Measurements from ENCODE around the gene TRMT112. TPM values are rescaled to one million over a fixed set of nuclear protein-coding genes. Genes with fewer than 3 reads are reported as not detected.

Gene TRMT112
- total and polyA plus RNA-seq, 2 experiments from 2014 or later: 331 to 438 TPM

DNA sequence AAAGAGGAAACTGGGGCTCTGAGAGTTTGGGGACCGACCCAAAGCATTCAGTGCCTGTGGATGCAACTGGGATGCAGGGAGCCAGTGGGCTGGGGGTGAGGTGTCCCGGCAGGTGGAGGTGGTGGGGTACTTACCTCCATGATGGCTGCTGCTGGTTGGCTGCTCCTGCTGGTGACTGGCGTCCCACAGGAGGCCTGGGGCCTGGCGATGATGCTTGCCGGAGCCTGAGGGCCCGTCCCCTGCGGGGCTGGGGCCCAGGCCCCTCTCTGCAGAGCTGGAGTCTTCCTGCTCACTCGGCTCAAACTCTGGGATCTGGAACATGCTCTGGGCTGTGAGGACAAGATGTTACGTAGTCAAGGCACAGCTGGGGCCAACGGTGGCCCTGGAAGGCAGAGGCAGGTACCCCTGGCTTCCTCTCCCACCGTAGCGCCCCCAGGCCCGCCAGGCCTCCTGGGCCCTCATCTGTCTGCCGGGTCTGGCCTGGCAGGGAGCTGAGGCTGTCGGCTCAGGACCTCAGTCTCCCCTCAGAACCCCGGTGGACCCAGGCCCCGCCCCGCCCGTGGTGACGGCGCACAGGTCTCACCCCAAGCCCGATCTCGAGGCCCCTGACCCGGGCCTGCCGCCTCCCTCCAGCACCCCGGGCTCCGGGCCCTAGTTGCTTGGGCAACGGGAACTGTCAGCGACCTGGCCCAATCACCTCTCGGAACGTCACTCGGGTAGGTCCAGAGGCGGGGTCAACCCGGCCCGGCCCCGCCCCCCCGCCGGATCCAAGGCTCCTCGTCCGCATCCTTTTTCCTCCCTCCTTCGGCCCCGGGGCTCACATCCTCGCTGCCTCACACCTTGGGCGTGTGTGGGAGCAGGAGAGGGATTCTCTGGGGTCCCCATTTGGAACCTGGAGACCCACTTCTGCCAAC is 33.1 kb downstream of the TRMT112 start, which contains the start of gene BAD:
TSS of gene BAD (minus strand) at position 618 of the 914 bp plus-strand sequence. CDS start at position 321, 297 bp downstream.
- Histone ChIP-seq H3K9me3 (ENCODE audit: low read depth) (no peaks in the 10 kb centered on the region), H3K36me3 (peaks cover 5% of the 10 kb centered on the region), H3K4me1 (ENCODE audit: low read depth) (no peaks in the 10 kb centered on the region), H3K27me3 (peaks cover 3% of the 10 kb centered on the region), H3K27ac (peak within 1 kb of the TSS; percentile 81), H3K4me3 (peak within 1 kb of the TSS; percentile 87)
- peak; percentile 94 to 96 for DNase-seq (ENCODE audit: low read depth in 1 of 2, low spot score in 1 of 2)
- TF ChIP-seq, protein P1, sequence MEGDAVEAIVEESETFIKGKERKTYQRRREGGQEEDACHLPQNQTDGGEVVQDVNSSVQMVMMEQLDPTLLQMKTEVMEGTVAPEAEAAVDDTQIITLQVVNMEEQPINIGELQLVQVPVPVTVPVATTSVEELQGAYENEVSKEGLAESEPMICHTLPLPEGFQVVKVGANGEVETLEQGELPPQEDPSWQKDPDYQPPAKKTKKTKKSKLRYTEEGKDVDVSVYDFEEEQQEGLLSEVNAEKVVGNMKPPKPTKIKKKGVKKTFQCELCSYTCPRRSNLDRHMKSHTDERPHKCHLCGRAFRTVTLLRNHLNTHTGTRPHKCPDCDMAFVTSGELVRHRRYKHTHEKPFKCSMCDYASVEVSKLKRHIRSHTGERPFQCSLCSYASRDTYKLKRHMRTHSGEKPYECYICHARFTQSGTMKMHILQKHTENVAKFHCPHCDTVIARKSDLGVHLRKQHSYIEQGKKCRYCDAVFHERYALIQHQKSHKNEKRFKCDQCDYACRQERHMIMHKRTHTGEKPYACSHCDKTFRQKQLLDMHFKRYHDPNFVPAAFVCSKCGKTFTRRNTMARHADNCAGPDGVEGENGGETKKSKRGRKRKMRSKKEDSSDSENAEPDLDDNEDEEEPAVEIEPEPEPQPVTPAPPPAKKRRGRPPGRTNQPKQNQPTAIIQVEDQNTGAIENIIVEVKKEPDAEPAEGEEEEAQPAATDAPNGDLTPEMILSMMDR (IDR thresholded peaks at IDR 0.05; ENCODE audit: low read depth, low read length): no peak

DNA sequence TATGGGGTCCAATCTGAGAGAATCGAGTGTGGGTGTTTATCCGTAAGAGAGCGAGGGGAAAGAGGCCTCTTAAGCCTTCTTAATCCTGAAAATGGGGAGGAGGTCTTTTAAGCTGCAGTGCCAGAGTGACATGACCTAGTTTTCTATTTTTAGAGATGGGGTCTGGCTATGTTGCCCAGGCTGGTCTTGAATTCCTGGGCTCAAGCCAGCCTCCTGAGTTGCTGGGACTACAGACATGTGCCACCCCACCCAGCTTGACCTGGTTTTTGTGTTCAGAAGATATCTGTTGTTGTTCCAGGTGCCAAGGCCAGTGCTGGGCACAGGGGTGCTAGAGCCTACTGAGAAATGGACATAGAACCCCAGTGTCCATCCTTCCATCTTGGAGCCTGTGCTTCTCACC is 34.3 kb downstream of the TRMT112 start:
- no peaks in the 10 kb centered on the region for H3K4me1 ChIP-seq (ENCODE audit: low read depth)
- no peaks in the 10 kb centered on the region for H3K9me3 ChIP-seq (ENCODE audit: low read depth)
- no peaks in the 10 kb centered on the region for H3K27me3 ChIP-seq
- TF ChIP-seq, protein P1 (IDR thresholded peaks at IDR 0.05; ENCODE audit: low read depth, low read length): no peak
- H3K27ac ChIP-seq: no peak overlapping the region
- no peak for DNase-seq (ENCODE audit: low read depth in 1 of 2, low spot score in 1 of 2)
- H3K36me3 ChIP-seq: peaks cover 5% of the 10 kb centered on the region
- H3K4me3 ChIP-seq: no peak overlapping the region

GRCh38 chr11:64281957-64282770 is 35.2 kb downstream of the TRMT112 start:
- no peaks in the 10 kb centered on the region for H3K27me3 ChIP-seq

GRCh38 chr11:64278576-64279190 is 38.7 kb downstream of the TRMT112 start:
- peaks cover 5% of the 10 kb centered on the region for H3K36me3 ChIP-seq
- no peak overlapping the region for H3K27ac ChIP-seq
- no peaks in the 10 kb centered on the region for H3K4me1 ChIP-seq (ENCODE audit: low read depth)
- TF ChIP-seq, protein P1 (IDR thresholded peaks at IDR 0.05; ENCODE audit: low read depth, low read length): no peak
- H3K9me3 ChIP-seq (ENCODE audit: low read depth): no peaks in the 10 kb centered on the region
- no peak for DNase-seq (ENCODE audit: low read depth in 1 of 2, low spot score in 1 of 2)
- no peak overlapping the region for H3K4me3 ChIP-seq
- no peaks in the 10 kb centered on the region for H3K27me3 ChIP-seq

More at GRCh38 chr11:64281957-64282770, 35.2 kb downstream of the TRMT112 start:
- TF ChIP-seq, protein P1 (IDR thresholded peaks at IDR 0.05; ENCODE audit: low read depth, low read length): no peak
- no peak overlapping the region for H3K27ac ChIP-seq
- no peak overlapping the region for H3K4me3 ChIP-seq
- DNase-seq (ENCODE audit: low read depth in 1 of 2, low spot score in 1 of 2): no peak
- peaks cover 5% of the 10 kb centered on the region for H3K36me3 ChIP-seq
- no peaks in the 10 kb centered on the region for H3K9me3 ChIP-seq (ENCODE audit: low read depth)
- H3K4me1 ChIP-seq (ENCODE audit: low read depth): no peaks in the 10 kb centered on the region
